Testis (tissue), 2 donors: ENCODE data around the gene GNGT2.

ENCODE experiments used
- POLR2A ChIP-seq: fragments of 450-650 bp; IDR thresholded peaks from one replicate; pipeline ENCODE4 v1.6.1; 2017; ENCODE audit warnings: antibody characterized with exemption, mild to moderate bottlenecking, moderate library complexity
- TF ChIP-seq, protein P1 (sequence below), 3 experiments: fragments of 450-650 bp in 2 of 3; fragments of 200-600 bp in 1 of 3; sonication (generic) in 1 of 3; IDR thresholded peaks; one replicate each; pipeline ENCODE4 v1.5.1; 2016 to 2019; ENCODE audit warnings: antibody characterized with exemption in 3 of 3, mild to moderate bottlenecking in 2 of 3, moderate library complexity in 1 of 3

DNA sequence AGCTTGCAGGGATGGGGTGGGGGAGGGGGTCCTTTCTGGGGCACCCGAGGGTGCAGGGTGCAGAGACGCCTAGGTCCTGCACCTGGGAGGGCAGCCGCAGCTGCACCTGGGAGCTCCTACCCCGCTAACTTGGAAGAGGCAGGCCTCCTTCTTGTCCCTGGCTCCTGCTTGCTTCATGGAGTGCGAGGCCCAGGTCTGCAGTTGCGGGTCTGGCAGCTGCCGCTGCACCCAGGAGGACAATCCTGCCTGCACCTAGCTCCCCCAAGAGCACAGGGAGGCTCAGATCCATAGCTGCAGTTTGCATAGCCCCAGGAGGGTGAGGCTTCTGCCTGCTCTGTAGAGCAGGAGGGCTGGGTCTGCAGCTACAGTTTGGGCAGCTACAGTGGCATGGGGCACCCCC lies 26.6 kb downstream of the GNGT2 start:
- TF ChIP-seq, protein P1, sequence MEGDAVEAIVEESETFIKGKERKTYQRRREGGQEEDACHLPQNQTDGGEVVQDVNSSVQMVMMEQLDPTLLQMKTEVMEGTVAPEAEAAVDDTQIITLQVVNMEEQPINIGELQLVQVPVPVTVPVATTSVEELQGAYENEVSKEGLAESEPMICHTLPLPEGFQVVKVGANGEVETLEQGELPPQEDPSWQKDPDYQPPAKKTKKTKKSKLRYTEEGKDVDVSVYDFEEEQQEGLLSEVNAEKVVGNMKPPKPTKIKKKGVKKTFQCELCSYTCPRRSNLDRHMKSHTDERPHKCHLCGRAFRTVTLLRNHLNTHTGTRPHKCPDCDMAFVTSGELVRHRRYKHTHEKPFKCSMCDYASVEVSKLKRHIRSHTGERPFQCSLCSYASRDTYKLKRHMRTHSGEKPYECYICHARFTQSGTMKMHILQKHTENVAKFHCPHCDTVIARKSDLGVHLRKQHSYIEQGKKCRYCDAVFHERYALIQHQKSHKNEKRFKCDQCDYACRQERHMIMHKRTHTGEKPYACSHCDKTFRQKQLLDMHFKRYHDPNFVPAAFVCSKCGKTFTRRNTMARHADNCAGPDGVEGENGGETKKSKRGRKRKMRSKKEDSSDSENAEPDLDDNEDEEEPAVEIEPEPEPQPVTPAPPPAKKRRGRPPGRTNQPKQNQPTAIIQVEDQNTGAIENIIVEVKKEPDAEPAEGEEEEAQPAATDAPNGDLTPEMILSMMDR (IDR thresholded peaks at IDR 0.05): no peak
- TF ChIP-seq POLR2A: no peak
